OCI-M2 (cell line): Measurements from ENCODE around the gene OR5D16.
"Not testable (repeated sequence)": the region's sequence is repeated elsewhere in the genome, so short reads cannot be mapped to it uniquely, and the experiment has no call there.

ENCODE experiments used
- DNase-seq: peaks from one replicate; lab custom pipeline; 2025; ENCODE audit not compliant: unreplicated experiment; lab: John Stamatoyannopoulos, UW

OR5D16 gene

GRCh38 chr11:55838452-55838851 is at the start of gene OR5D16:
OR5D16 (plus strand) TSS chr11:55838752; CDS start chr11:55838752, 0 bp downstream.
- DNase-seq, result no peak

- DNase-seq, result no peak
Measured at GRCh38 chr11:55791606-55792005, 46.9 kb upstream of the OR5D16 start.

GRCh38 chr11:55793321-55793720 is 45.2 kb upstream of the OR5D16 start:
- no peak for DNase-seq

GRCh38 chr11:55795256-55795655 is 43.3 kb upstream of the OR5D16 start, which contains the start of gene OR5D14:
OR5D14 (plus strand) TSS chr11:55795556; CDS start chr11:55795556, 0 bp downstream.
- DNase-seq, result no peak

- DNase-seq, result no peak
Measured at GRCh38 chr11:55806248-55806647, 32.3 kb upstream of the OR5D16 start.

GRCh38 chr11:55811067-55811466 is 27.5 kb upstream of the OR5D16 start, which contains the start of gene OR5L1:
OR5L1 (plus strand) TSS chr11:55811367; CDS start chr11:55811467, 100 bp downstream.
- no peak for DNase-seq

GRCh38 chr11:55819330-55819729 is 19.2 kb upstream of the OR5D16 start, which contains the start of gene OR5D18:
OR5D18 (plus strand) TSS chr11:55819630; CDS start chr11:55819630, 0 bp downstream.
- no peak for DNase-seq

GRCh38 chr11:55826919-55827318 is 11.6 kb upstream of the OR5D16 start, which contains the start of gene OR5L2:
OR5L2 (plus strand) TSS chr11:55827219; CDS start chr11:55827219, 0 bp downstream.
- DNase-seq, result no peak

- DNase-seq, result no peak
Measured at GRCh38 chr11:55847453-55847852, 8.9 kb downstream of the OR5D16 start.

GRCh38 chr11:55849037-55849436 is 10.5 kb downstream of the OR5D16 start:
- no peak for DNase-seq

- no peak for DNase-seq
Measured at GRCh38 chr11:55852141-55852540, 13.6 kb downstream of the OR5D16 start.

GRCh38 chr11:55854704-55855103 is 16.2 kb downstream of the OR5D16 start:
- no peak for DNase-seq

GRCh38 chr11:55867354-55867753 is 28.8 kb downstream of the OR5D16 start:
- not testable (repeated sequence) for DNase-seq

GRCh38 chr11:55872731-55873130 is 34.2 kb downstream of the OR5D16 start:
- not testable (repeated sequence) for DNase-seq

- DNase-seq, result not testable (repeated sequence)
Measured at GRCh38 chr11:55873146-55873545, 34.6 kb downstream of the OR5D16 start.

GRCh38 chr11:55882997-55883396 is 44.4 kb downstream of the OR5D16 start, which contains the start of gene TRIM51:
TRIM51 (plus strand) TSS chr11:55883297; CDS start chr11:55885429, 2,132 bp downstream.
- not testable (repeated sequence) for DNase-seq

GRCh38 chr11:55884995-55885394 is 46.4 kb downstream of the OR5D16 start:
- not testable (repeated sequence) for DNase-seq

- not testable (repeated sequence) for DNase-seq
Measured at GRCh38 chr11:55885481-55885880, 46.9 kb downstream of the OR5D16 start.
